Measurements from ENCODE around the gene TRPV6.

DNA sequence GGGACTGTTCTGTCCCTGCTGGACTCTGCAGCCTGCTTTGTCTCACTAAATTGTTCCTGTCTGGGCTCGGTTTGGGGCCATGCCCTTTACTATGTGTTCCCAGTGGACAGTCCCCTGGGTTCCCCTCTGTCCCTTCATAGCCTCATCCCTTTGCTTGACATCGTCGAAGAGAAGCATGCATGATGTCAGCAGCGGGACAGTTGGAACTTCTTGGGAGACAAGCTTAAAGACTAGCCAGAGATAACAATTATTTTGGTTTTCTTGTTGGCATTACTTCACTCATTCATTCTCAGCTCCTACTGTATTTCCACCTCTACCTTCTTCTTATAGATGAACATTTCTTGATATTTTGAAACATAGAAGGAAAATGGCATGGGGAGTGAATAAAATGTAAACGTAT lies 27.9 kb downstream of the TRPV6 start:
- TF ChIP-seq SIN3A (IDR thresholded peaks at IDR 0.05; ENCODE audit: borderline replicate concordance, insufficient read depth, low read length) = no peak
- no peak for TF ChIP-seq POLR2AphosphoS5 (IDR thresholded peaks at IDR 0.05; ENCODE audit: low read depth, low read length)
- no peak for TF ChIP-seq REST (IDR thresholded peaks at IDR 0.05; ENCODE audit: insufficient read depth in 1 of 2, low read depth in 2 of 2, low read length in 2 of 2)
- TF ChIP-seq TAF1 (IDR thresholded peaks at IDR 0.05; ENCODE audit: borderline replicate concordance, insufficient read depth, low read length) = no peak

Data from PFSK-1 (cell line).